GM19043 (cell line): ENCODE results near the gene AP2A2.

Experiments used
- ATAC-seq: cut with Tn5 transposase; IDR thresholded peaks from one replicate; pipeline ENCODE4 v1.9.1; 2021; ENCODE audit warnings: low read depth; ENCODE audit not compliant: unreplicated experiment

Gene AP2A2

GRCh38 chr11:1037506-1038055, 111.9 kb downstream of the AP2A2 start:
- ATAC-seq, result no peak

GRCh38 chr11:1038361-1038760, 112.7 kb downstream of the AP2A2 start:
- no peak for ATAC-seq

- no peak for ATAC-seq
Measured at GRCh38 chr11:1038921-1039320, 113.3 kb downstream of the AP2A2 start.

- ATAC-seq, result no peak
Measured at GRCh38 chr11:1039481-1040427, 114.1 kb downstream of the AP2A2 start.

- no peak for ATAC-seq
Measured at GRCh38 chr11:1040428-1041148, 114.9 kb downstream of the AP2A2 start.

- no peak for ATAC-seq
Measured at GRCh38 chr11:1041149-1041467, 115.4 kb downstream of the AP2A2 start.

GRCh38 chr11:1041471-1041870, 115.8 kb downstream of the AP2A2 start:
- ATAC-seq, result no peak

- no peak for ATAC-seq
Measured at GRCh38 chr11:1041936-1042608, 116.4 kb downstream of the AP2A2 start.

- ATAC-seq, result no peak
Measured at GRCh38 chr11:1042626-1043562, 117.2 kb downstream of the AP2A2 start.

- no peak for ATAC-seq
Measured at GRCh38 chr11:1043563-1044096, 118.0 kb downstream of the AP2A2 start.

- ATAC-seq, result no peak
Measured at GRCh38 chr11:1044160-1044559, 118.5 kb downstream of the AP2A2 start.

GRCh38 chr11:1047595-1048156, 122.0 kb downstream of the AP2A2 start:
- ATAC-seq, result no peak

GRCh38 chr11:1048375-1049070, 122.9 kb downstream of the AP2A2 start:
- no peak for ATAC-seq

GRCh38 chr11:1049071-1049405, 123.4 kb downstream of the AP2A2 start:
- no peak for ATAC-seq

- ATAC-seq, result no peak
Measured at GRCh38 chr11:1049431-1049891, 123.8 kb downstream of the AP2A2 start.

- ATAC-seq, result no peak
Measured at GRCh38 chr11:1049911-1050580, 124.4 kb downstream of the AP2A2 start.

- no peak for ATAC-seq
Measured at GRCh38 chr11:1050581-1051355, 125.1 kb downstream of the AP2A2 start.
